GM19438 (cell line): ENCODE results near the gene P4HA2.
A peak's percentile ranks its signal among the peaks of the same experiment; 100 is the strongest.

Source experiments
- ATAC-seq: cut with Tn5 transposase; IDR thresholded peaks from one replicate; pipeline ENCODE4 v1.9.1; 2021; ENCODE audit warnings: low read depth; ENCODE audit not compliant: unreplicated experiment

The P4HA2 gene

DNA sequence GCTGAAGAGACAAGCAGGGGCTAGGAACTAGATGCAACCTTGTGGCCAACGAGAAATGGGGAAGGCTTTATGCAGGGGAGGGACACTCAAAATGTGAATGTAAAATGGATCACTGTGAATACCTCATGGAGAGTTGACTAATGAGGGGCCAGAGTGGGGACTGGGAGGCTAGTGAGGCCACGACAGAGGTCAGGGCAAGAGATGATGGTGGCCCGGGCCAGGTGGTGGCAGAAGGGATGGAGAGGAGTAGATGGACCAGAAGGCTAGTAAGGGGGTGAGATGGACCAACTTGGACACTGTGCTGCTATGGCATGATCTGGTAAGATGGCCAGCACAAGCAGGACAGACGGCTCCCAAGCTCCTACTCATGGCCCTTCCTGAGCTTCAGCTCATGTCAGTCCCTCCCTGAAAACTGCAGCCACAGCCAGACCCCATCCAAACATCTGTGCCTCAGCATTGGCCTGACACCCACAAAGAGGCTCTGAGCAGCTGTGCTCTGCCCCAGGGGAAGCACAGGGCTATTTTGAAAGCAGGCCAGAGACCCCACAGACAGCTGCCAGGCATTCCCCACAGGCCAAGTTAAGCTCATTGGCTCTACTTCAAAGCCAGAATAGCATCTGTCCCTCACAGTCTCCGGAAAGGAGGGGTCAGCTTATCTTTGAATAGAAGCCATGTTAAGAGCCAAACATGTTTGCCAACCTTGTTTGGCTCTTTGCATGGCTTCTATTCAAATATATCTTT lies 22.1 kb downstream of the P4HA2 start:
- ATAC-seq: no peak

DNA sequence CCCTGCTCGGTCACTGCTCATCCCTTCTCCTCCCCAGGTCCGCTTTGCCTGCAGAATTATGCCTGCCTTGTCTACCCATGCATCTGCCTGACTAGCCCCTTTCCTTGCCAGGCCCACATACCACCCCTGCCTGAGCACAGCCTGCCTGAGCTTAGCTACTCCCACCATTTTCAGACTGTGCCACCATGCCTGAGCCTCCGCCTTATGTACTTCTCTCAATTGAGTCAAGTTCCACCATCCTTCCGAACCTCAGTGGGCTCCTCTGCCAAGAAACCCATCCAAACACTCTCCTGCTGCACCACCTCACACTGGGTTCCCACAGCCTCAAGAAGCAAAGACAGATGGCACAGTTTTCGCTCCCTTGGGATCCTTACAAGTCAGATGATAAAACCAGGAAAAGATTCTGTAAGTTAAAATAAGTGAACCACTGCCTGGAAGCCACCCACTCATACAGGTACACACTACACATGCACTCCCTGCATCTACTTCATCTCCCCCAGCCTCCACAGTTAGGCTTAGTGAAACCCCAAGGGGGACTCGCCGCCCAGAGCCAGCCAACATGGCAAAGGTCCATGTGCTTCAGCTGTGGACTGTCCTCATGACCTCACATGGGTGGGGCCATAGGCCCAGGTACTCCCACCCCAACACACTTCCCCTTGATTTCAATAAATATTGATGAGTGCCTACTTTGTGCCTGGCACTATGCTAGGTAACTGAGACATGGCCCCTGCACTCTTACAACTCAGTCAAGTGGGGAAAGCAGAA lies 23.1 kb downstream of the P4HA2 start:
- ATAC-seq: no peak

DNA sequence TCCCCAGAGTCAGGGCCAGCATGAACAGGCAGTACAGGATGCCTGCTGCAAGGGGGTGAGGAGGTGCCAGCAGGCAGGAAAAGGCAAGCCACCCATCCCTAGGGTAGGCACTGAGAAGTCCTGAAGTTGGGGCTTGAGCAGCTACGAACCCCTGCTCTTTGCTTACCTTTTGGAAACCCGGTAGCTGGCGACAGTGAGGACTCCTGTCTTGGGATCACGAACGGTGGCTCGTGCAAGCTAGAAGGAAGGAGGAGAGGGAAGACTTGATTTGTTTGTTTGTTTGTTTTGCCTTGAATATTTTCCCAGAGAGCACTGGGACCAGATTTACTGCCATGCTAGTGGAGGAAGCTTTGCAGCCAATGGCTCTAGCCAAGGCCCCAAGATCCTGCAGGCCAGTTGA lies 23.7 kb downstream of the P4HA2 start:
- ATAC-seq: no peak

DNA sequence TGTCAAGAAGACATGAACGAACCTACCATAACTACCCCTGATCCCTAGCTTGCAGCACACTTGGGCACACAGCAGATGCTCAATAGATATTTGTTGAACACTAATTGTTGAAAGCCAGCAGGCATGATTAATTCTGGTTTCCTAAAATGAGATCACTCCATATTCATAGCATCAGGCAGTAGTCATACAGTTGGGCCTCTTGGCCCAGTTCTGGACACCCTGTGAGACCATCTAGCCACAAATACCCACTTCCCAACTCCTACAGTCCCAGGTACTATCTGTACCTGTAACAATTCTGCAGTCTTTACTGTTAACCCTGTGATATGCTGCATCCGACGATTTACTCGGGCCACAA lies 24.2 kb downstream of the P4HA2 start:
- no peak for ATAC-seq

DNA sequence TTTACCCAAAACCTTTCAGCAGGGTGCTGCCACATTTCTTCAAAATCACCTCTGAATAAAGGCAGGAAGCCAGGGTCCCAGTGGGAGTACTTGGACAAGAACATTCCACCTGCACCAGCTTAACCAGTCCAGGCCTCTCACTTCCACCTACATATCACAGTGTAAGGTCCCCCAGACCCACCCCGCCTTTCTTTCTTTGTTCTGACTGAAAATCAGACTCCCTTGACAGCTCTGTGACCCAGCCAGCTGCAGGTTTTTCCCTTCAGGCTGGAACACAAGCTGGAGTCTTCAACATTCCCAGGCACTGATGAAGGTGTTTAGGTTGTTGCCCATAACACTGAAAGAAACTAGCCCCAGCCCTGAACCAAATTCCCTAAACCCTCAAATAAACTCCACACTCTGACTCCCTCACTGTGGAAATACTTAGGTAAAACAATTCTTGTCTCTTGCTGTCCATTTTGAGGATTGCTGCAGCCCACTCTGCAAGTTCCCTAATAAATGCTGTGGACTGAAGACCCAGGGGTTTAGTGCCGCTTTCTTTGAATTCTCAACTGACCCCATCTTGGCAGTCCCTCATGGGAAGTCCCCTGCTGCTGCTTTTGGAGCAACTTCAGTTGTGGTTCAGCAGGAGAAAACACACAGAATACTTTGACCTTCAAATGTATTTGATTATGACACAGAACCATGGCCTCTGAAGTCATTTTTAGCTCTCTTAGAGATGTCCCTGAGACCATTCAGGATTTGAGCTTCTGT lies 24.8 kb downstream of the P4HA2 start:
- no peak for ATAC-seq

DNA sequence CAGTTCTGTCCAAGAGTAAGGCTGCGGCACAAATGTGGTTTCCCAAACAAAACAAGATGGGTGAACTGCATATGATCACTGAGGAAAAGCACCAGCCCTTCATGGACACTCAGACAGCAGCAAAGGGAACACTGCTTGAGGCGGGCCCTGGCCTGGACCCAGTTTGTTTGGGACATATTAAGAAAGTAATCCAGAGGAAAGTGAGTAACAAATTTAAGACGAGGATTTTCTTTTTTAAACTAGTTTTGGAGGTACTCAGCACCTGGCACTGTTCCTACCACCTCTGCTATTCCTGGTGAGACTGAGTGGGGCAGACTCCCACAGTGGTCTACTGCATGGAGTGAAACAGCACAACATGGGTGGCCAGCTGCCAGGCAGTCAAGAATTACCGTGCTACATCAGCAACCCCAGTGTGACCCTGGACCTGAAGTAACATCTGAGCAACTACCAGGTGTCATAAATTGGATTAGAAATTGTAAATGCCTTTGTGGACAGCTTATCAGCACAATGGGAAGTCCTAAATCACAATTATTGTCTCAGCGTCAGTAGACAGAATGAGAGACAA lies 28.5 kb downstream of the P4HA2 start:
- ATAC-seq: no peak

DNA sequence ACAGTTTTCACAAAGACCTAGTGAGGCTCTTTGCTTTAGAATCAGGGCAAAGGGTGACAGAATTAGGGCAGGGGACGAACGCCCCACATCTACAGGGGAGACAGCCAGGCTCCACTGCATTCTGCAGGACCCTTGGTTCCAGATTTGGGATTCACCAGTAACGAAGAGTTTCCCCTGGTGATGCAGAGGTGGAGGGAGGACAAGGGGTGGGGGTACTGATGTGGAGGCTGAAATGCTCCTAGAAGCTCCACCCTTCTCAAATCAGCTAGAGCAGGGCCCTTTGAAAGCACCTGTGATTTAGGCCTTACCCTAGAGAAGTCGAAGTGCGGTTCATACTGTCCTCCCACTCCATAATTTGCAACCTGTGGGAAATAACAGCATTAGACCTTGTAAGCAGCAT lies 29.1 kb downstream of the P4HA2 start:
- ATAC-seq: no peak

DNA sequence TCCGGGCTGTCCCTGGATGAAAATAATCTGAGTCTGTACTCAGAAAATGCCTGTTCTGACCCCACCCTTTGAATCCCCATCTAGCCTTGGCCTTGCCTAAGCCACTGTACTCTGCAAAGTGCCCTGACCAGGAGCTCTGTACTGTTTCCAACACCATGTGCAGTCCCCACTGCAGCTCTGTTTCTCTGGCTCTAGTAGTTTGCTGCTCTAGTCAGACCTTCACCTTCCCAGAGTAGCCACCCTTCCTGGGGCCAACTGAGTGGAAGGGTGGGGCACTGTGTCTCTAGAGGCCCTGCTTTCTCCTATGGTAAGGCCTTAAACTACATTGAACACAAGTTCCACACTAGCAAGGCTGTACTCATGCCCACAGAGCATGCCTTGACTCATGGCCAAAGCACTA lies 31.9 kb downstream of the P4HA2 start:
- no peak for ATAC-seq

DNA sequence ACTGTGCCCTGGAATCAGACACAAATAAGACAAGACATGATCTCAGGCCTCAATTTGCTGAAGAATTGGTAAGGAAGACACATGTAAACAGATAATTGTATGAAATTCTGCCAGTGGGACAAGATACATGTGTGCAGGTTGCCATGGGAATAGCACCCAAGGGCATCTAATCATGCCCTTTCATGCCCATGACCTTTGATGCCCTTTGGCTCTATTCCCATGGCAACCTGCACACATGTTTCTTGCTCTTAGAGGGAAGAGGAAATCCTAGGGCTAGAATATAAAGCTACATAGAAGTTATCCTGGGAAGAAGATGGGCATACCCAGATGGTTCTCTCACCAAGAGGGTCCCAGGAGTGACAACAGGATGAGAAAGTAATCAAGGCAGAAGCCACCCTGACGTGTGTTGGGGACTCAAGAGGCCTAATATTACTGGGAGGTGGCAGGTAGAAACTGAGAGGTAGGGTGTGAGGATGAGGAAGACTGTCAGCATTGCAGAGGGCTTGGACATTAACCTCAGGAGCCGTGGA lies 34.4 kb downstream of the P4HA2 start:
- ATAC-seq: no peak

DNA sequence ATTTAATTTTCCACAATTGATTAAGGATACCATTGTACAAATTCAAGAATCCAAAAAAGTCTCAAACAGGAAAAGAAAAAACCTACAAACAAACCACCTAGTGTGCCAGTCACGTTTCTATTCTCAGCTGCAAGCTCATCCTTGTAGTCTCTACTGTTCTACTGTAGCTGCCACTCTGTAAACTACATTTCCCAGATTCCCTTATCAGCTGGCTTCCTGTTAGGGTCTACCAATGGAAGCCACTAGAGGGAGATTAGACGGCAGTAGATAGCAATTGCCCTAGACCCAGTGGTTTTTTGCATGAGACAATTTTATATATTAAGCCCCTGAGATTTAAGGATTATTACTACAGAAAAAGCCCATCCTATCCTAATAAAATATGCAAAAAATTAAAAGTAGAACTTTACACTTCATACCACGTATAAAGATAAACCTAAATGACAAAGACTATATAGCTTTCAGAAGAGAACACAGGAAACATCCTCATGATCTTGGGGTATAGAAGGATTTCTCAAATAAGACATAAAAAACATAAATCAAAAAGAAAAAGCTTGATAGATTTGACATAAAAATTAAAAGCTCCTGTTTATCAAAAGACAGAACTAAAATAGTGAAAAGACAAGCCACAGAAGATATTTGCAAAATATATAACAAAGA lies 37.4 kb downstream of the P4HA2 start:
- peak; percentile 97 for ATAC-seq

DNA sequence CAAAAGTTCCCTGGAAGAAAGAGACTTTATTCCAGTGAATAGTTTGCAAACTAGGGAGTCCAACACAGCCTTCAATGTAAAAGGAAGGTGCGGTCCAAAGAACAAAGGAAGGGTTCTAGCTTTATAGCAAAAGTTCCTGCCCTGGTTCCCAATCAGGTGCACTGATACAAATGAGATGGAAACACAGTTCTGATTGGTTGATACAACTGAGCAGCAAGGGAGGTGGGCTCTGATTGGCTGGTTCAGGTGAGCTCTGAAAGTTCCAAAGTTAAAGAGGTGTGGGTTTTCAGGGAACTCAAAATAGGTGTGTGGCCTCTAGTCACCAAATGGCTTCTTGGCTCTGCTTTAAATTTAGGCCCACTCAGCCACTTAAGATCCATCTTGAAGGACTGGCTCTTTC lies 43.1 kb downstream of the P4HA2 start:
- ATAC-seq: no peak

DNA sequence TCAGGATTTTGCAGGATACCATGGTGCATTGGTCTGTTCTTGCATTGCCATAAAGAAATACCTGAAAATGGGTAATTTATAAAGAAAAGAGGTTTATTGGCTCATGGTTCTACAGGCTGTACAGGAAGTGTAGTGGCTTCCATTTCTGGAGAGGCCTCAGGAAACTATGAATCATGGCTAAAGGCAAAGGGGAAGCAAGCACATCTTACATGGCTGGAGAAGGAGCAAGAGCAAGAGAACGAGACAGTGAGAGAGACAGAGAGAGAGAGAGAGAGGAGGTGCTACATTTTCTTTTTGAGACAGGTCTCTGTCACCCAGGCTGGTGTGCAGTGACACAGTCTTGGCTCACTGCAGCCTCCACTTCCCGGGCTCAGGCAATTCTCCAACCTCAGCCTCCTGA lies 43.9 kb downstream of the P4HA2 start:
- ATAC-seq: no peak

DNA sequence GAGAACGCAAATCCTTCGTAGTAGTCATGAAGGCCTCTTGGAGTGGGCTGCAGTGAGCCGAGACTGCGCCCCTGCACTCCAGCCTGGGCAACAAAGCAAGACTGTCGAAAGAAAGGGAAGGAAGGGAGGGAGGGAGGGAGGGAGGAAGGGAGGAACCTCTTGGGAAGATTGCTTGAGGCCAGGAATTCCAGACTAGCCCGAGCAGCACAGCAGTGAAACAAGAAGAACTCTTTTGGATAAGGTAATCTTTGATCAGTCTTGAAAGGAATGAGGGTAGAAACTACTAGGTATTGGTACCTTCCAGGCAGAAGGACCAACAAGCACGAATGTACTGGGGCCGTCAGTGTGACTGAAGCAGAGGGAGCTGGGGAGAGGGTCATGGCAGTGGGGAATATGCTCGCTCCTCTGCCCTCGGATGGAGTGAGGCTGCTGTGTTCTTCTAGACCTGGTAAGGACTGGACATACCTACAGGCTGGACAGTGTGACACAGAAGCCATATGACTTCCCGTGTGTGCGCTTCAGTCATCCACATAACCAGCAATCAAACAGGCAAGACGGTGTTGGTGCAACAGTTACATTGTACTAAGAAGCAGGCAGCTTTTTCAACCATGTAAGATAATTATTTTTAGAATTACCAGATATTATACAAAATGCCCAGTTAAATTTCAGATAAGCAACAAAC lies 45.2 kb downstream of the P4HA2 start:
- ATAC-seq: no peak

DNA sequence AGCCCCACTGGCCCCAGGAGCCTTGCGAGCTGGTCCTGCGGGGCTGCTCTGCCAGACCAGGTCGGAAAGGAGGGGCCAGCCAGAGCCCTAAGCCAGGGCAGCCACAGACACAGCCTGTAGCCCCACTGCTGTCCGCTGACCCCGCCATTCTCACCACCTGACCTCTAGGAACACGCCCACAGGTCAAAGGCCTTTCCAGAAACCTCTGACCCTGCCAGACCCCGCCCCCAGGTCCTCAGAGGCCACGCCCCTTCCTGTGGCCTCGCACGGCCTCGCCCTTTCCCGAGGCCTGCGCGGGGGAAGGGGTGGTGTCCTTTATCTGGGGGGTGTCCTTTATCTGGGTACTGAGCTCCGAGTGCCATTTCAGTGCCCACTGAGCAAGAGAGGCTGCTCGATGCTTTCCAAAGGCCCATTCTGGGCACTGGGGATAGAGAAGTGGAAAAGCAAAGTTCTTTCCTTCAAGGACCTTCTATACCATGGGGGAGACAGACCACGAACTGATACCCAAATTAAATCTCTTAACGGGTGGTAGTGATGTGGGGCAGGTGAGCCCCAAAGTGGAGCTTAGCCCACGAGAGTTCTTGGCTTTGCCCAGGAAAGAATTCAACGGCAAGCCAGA lies 46.5 kb downstream of the P4HA2 start:
- ATAC-seq: no peak

DNA sequence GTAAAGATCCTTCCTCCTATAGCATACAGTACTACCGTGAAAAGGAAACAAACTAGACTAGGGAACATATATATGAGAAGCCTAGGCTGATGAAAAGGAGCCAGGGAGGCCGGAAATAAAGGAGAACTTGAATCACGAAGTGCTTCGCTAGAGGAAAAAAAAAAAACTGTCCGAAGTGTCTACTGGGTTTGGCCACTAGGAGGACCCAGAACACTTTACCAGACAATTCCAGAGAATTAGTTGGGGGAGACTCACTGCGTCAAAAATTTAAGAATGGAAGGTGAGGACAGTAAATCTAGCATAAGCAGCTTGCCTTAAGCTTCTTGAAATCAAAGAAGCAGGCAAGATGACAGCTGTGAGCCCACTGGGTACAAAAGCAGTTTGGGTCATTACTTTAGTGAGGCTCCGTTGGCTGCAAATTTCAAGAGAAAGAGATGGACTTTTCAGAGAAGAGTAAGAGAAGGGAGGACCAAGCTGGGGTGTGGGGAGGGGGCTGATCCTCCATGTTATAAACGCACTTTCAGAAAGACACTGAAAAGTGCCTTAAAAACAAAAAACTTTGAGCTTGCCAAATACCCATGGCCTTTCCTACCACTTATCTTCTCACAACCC lies 47.4 kb downstream of the P4HA2 start:
- ATAC-seq: no peak

DNA sequence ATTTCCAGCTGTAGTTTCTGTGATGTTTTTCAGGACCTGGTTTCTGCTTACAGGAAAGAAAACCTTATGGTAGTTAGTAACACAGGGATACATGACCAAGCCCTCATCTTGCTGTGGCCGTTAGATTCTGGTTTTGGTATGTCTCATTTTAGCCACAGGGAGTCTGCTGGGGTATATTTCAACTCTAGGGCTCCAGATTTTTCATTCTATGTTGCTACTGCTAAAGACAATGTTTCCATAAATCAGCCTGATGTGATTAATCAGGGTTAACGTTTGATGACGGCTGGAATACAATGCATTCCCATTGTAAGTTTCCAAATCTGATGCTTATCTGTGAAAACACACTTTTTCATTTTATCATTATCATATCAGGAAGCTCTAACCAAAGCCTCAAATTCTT lies 48.2 kb downstream of the P4HA2 start:
- ATAC-seq: no peak

DNA sequence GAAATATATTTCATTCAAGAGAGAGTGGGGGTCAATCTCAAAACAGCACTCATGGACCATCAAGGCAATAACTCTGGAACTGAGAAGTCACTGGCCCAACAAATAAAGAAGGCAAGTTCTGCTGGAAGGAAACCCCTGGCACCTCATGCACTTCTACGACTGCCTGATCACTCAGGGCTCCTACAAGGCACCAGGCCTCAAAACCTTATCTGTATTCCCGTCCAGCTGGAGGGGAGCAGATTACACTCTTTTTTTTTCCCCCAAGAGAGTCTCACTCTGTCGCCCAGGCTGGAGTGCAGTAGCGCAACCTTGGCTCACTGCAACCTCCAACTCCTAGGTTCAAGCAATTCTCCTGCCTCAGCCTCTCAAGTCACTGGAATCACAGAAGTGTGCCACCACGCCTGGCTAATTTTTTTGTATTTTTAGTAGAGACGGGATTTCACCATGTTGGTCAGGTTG lies 49.9 kb downstream of the P4HA2 start:
- ATAC-seq: no peak

DNA sequence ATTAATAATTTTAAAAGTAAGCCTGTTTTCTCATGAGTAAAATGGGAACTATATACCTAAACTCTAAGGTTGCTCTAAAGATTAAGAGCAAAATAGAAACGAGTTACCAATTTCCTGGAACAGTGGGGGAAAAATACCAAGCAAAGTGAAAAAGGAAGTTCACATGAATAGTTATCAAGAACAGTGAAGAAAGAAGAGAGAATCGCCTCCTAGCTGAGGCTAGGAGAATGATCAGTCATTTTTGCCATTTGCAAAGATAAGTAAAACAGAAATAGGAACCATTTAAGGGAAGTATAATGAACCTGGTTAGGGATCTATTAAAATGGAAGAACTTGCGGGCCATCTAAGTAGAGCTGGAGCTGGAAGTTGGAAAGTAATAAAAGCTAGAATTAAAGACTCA lies 50.7 kb downstream of the P4HA2 start:
- ATAC-seq: no peak

DNA sequence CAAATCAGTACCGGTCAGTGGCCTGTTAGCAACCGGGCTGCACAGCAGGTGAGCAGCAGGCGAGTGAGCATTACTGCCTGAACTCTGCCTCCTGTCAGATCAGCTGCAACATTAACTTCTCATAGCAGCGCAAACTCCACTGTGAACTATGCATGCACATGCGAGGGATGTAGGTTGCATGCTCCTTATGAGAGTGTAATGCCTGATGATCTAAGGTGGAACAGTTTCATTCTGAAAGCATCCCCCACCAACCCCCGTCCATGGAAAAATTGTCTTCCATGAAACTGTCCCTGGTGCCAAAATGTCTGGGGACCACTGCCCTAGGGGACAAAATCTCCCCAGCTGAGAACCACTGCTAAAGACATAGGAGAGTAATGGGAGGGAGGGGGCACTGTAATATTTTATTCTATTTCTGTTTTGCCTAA lies 51.1 kb downstream of the P4HA2 start:
- no peak for ATAC-seq
